Measurements from ENCODE around the gene MANF. TPM values are rescaled to one million over a fixed set of nuclear protein-coding genes. Genes with fewer than 3 reads are reported as not detected.
A peak's percentile ranks its signal among the peaks of the same experiment; 100 is the strongest.

The MANF gene
- total and polyA plus RNA-seq, 2 of the 13 experiments (the other 11 are each of a cell fraction or from before 2014, with no cell fraction given): 55.4 to 269 TPM

DNA sequence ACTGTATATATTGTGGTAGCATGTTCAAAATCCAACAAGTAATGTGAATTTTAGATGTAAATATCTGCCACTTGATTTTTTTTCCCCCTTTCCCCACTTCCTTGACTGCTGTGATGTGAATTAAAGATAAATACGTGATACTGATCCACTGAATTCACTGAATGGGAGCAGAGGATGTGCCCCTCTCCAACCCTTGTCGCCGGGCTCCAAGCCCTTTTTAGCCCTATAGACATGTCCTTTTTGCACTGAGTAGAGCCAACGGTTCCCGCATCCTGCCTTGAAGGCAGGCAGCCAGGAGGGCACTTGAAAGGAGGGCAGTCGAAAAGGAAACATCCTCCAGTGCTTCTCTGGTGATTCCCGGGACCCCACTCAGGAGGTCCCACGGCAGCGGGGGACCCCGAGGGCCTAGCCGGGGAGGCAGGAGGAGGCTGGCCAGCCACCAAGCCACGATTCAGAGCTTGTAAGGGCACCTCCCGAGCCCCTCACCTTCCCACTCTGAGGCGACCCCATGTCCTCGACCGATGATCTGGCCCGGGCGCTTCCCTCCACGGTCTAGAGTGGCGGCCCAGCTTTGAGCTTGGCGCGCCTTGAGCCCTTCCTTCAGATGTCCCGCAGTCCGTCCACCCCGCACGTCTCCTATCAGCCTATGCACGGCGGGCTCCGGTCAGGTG, 901 bp upstream of the MANF start (continued):
- TF ChIP-seq, protein P1, sequence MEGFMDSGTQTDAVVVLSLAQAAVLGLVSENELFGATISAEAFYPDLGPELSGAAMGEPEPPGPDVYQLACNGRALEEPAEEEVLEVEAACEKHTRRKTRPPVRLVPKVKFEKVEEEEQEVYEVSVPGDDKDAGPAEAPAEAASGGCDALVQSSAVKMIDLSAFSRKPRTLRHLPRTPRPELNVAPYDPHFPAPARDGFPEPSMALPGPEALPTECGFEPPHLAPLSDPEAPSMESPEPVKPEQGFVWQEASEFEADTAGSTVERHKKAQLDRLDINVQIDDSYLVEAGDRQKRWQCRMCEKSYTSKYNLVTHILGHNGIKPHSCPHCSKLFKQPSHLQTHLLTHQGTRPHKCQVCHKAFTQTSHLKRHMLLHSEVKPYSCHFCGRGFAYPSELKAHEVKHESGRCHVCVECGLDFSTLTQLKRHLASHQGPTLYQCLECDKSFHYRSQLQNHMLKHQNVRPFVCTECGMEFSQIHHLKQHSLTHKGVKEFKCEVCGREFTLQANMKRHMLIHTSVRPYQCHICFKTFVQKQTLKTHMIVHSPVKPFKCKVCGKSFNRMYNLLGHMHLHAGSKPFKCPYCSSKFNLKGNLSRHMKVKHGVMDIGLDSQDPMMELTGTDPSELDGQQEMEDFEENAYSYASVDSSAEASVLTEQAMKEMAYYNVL (CRISPR knock-in tag; IDR thresholded peaks at IDR 0.05; ENCODE audit: borderline replicate concordance): peak; percentile 38; the same call in 1 of the 2 replicates
- TF ChIP-seq, protein P2, sequence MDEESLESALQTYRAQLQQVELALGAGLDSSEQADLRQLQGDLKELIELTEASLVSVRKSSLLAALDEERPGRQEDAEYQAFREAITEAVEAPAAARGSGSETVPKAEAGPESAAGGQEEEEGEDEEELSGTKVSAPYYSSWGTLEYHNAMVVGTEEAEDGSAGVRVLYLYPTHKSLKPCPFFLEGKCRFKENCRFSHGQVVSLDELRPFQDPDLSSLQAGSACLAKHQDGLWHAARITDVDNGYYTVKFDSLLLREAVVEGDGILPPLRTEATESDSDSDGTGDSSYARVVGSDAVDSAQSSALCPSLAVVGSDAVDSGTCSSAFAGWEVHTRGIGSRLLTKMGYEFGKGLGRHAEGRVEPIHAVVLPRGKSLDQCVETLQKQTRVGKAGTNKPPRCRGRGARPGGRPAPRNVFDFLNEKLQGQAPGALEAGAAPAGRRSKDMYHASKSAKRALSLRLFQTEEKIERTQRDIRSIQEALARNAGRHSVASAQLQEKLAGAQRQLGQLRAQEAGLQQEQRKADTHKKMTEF (CRISPR knock-in tag; IDR thresholded peaks at IDR 0.05): no peak
- TF ChIP-seq SSRP1 (CRISPR knock-in tag; IDR thresholded peaks at IDR 0.05): no peak
- TF ChIP-seq ZNF891 (CRISPR knock-in tag; IDR thresholded peaks at IDR 0.05): peak; percentile 74; the same call in 1 of the 2 replicates
- no peak for TF ChIP-seq ZNF33B (CRISPR knock-in tag; IDR thresholded peaks at IDR 0.05)
- TF ChIP-seq SAFB2 (CRISPR knock-in tag; IDR thresholded peaks at IDR 0.05; ENCODE audit: borderline replicate concordance, low read depth): 0 out of 2 replicates have a peak, but pooled peaks have one; percentile 44
- TF ChIP-seq, protein P3, sequence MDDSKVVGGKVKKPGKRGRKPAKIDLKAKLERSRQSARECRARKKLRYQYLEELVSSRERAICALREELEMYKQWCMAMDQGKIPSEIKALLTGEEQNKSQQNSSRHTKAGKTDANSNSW (CRISPR knock-in tag; IDR thresholded peaks at IDR 0.05; ENCODE audit: borderline replicate concordance): 0 out of 2 replicates have a peak, but pooled peaks have one; percentile 76
- TF ChIP-seq KLF11 (CRISPR knock-in tag; IDR thresholded peaks at IDR 0.05): no peak
- TF ChIP-seq, protein P4, sequence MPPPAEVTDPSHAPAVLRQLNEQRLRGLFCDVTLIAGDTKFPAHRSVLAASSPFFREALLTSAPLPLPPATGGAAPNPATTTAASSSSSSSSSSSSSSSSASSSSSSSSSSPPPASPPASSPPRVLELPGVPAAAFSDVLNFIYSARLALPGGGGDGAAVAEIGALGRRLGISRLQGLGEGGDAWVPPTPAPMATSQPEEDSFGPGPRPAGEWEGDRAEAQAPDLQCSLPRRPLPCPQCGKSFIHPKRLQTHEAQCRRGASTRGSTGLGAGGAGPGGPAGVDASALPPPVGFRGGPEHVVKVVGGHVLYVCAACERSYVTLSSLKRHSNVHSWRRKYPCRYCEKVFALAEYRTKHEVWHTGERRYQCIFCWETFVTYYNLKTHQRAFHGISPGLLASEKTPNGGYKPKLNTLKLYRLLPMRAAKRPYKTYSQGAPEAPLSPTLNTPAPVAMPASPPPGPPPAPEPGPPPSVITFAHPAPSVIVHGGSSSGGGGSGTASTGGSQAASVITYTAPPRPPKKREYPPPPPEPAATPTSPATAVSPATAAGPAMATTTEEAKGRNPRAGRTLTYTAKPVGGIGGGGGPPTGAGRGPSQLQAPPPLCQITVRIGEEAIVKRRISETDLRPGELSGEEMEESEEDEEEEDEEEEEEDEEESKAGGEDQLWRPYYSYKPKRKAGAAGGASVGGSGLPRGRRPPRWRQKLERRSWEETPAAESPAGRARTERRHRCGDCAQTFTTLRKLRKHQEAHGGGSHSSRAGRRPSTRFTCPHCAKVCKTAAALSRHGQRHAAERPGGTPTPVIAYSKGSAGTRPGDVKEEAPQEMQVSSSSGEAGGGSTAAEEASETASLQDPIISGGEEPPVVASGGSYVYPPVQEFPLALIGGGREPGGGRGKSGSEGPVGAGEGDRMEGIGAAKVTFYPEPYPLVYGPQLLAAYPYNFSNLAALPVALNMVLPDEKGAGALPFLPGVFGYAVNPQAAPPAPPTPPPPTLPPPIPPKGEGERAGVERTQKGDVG (CRISPR knock-in tag; IDR thresholded peaks at IDR 0.05; ENCODE audit: borderline replicate concordance): no peak
- TF ChIP-seq ZNF605 (CRISPR knock-in tag; IDR thresholded peaks at IDR 0.05): peak; percentile 13; the same call in 1 of the 2 replicates
- no peak for TF ChIP-seq HNRNPH1 (optimal IDR thresholded peaks at IDR 0.05; ENCODE audit: low read depth, low read length)
- TF ChIP-seq ZNF446 (CRISPR knock-in tag; IDR thresholded peaks at IDR 0.05): peak; percentile 68
- TF ChIP-seq ZC3H4 (CRISPR knock-in tag; IDR thresholded peaks at IDR 0.05; ENCODE audit: borderline replicate concordance): no peak
- no peak for TF ChIP-seq ZBTB44 (CRISPR knock-in tag; IDR thresholded peaks at IDR 0.05)
- TF ChIP-seq, protein P5, sequence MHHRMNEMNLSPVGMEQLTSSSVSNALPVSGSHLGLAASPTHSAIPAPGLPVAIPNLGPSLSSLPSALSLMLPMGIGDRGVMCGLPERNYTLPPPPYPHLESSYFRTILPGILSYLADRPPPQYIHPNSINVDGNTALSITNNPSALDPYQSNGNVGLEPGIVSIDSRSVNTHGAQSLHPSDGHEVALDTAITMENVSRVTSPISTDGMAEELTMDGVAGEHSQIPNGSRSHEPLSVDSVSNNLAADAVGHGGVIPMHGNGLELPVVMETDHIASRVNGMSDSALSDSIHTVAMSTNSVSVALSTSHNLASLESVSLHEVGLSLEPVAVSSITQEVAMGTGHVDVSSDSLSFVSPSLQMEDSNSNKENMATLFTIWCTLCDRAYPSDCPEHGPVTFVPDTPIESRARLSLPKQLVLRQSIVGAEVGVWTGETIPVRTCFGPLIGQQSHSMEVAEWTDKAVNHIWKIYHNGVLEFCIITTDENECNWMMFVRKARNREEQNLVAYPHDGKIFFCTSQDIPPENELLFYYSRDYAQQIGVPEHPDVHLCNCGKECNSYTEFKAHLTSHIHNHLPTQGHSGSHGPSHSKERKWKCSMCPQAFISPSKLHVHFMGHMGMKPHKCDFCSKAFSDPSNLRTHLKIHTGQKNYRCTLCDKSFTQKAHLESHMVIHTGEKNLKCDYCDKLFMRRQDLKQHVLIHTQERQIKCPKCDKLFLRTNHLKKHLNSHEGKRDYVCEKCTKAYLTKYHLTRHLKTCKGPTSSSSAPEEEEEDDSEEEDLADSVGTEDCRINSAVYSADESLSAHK (CRISPR knock-in tag; IDR thresholded peaks at IDR 0.05; ENCODE audit: borderline replicate concordance): 0 out of 2 replicates have a peak, but pooled peaks have one; percentile 36
- no peak for TF ChIP-seq HCFC1 (IDR thresholded peaks at IDR 0.05; ENCODE audit: low read depth, low read length)

Data from HepG2 (cell line).